Kidney (tissue), 14 donors: Measurements from ENCODE around the gene QKI. TPM values are rescaled to one million over a fixed set of nuclear protein-coding genes. Genes with fewer than 3 reads are reported as not detected.

Experiments used
- DNase-seq, 5 donors: peaks; one replicate each; pipeline ENCODE4 v3.0.0-alpha.2; 2013 to 2020
- FAIRE-seq: peaks from 2 replicates; lab custom pipeline; 2012; peaks lifted over from hg19 to GRCh38; lab: Jason Lieb, UNC
- H3K27ac ChIP-seq, 2 donors: one replicate each; pipeline ENCODE4 v1.7.0; 2013; ENCODE audit warnings: low read depth in 2 of 2, low read length in 2 of 2, inconsistent platforms in 1 of 2
- H3K27me3 ChIP-seq: one replicate; pipeline ENCODE4 v1.7.1; 2013; ENCODE audit warnings: low read length, inconsistent platforms; ENCODE audit not compliant: control insufficient read depth, insufficient read depth
- H3K36me3 ChIP-seq, 3 donors: one replicate each; pipeline versions ENCODE4 v1.7.0 to v1.7.1; 2013; ENCODE audit warnings: low read length in 3 of 3, control low read depth in 1 of 3, inconsistent platforms in 1 of 3; ENCODE audit not compliant: insufficient read depth in 3 of 3, control insufficient read depth in 2 of 3
- H3K4me1 ChIP-seq, 3 donors: one replicate each; pipeline versions ENCODE4 v1.7.0 to v1.7.1; 2013; ENCODE audit warnings: low read length in 3 of 3, inconsistent platforms in 1 of 3, low read depth in 1 of 3; ENCODE audit not compliant: control insufficient read depth in 2 of 3, insufficient read depth in 2 of 3
- H3K4me3 ChIP-seq, 3 donors: one replicate each; pipeline versions ENCODE4 v1.7.0 to v1.8.1; 2013; ENCODE audit warnings: low read length in 3 of 3, control low read depth in 1 of 3, inconsistent platforms in 1 of 3
- H3K9ac ChIP-seq, 3 donors: one replicate each; pipeline versions ENCODE4 v1.7.0 to v1.7.1; 2013; ENCODE audit warnings: low read length in 3 of 3, control low read depth in 1 of 3, inconsistent platforms in 1 of 3
- H3K9me3 ChIP-seq, 3 donors: one replicate each; pipeline versions ENCODE4 v1.7.0 to v1.7.1; 2013; ENCODE audit warnings: low read length in 3 of 3, control low read depth in 1 of 3, inconsistent platforms in 1 of 3; ENCODE audit not compliant: control insufficient read depth in 2 of 3, insufficient read depth in 1 of 3
- CTCF ChIP-seq: IDR thresholded peaks from 3 replicates; pipeline ENCODE4 v1.5.1; 2012; ENCODE audit warnings: mild to moderate bottlenecking, moderate library complexity, borderline replicate concordance; ENCODE audit not compliant: insufficient read depth; ENCODE audit errors: extremely low read depth
- intact Hi-C: fragments of 100-400 bp; cut with DNase I; formaldehyde crosslinking; loops from one replicate; pipeline ENCODE4 v1.11.1; 2022
- polyA plus RNA-seq: library from polyadenylated mRNA; stranded (reverse); fragments of 350-450 nt; fragmentation: Illumina TruSeq; extraction: RNeasy Lipid Tissue Mini Kit (QIAGEN cat#74804); gene quantifications from one replicate; pipeline ENCODE4 v1.2.3, GENCODE V29; 2014; ENCODE audit warnings: low read depth, low replicate concordance; ENCODE audit not compliant: insufficient read depth
- total RNA-seq: library from RNA; stranded (reverse); fragmentation: NEBNext Ultra II Directional; extraction: Animal tissue kit (Norgen Biotek cat#: 25700); gene quantifications from one replicate; pipeline ENCODE4 v1.2.1, GENCODE V29; 2021
- donor health status: control.
- donor health status: control.
- donor health status: control.
- donor health status: control.
- donor health status: control.
- donor health status: DM: yes; HTN: yes; CAD: no.
- donor health status: Normal renal cell carcinoma (clear cell type).

Gene QKI
- total and polyA plus RNA-seq, 2 donors from 2014 or later = 17.6 to 121 TPM

GRCh38 chr6:163592872-163593271 lies 178.4 kb downstream of the QKI start:
- no peaks in the 10 kb centered on the region for H3K4me1 ChIP-seq
- no peak overlapping the region for H3K9ac ChIP-seq
- no peak for TF ChIP-seq CTCF
- H3K27me3 ChIP-seq = no peaks in the 10 kb centered on the region
- FAIRE-seq = no peak
- intact Hi-C loops = no loop called here
- H3K36me3 ChIP-seq = no peaks in the 10 kb centered on the region
- no peak overlapping the region for H3K27ac ChIP-seq
- no peak overlapping the region for H3K4me3 ChIP-seq
- no peak for DNase-seq
- H3K9me3 ChIP-seq = peaks cover 0 to 10% (median 2%) of the 10 kb centered on the region in 3 donors

DNA sequence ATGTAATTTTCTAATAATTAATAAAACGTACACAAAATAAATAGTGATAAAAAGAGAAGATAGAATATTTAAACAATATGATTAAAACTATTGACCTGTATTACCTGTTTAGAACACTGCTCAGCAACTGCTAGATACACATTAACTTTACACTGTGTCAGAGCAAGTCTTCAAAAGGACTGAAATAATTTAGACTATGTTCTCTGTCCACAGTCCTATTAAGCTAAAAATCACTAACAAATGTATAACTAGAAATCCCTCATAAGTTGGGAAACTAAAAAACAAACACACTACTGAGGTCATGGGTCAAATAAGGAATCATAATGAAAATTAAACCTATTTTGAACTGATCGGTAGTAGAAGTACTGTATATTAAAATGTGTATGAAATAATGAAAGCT lies 181.7 kb downstream of the QKI start:
- intact Hi-C loops = no loop called here
- Histone ChIP-seq H3K27ac (peak overlapping the region in 1 of 2 donors; percentile 60), H3K9me3 (peaks cover 0 to 10% (median 2%) of the 10 kb centered on the region in 3 donors), H3K4me3 (no peak overlapping the region), H3K9ac (no peak overlapping the region), H3K27me3 (no peaks in the 10 kb centered on the region), H3K4me1 (peaks cover 0 to 6% (median 0%) of the 10 kb centered on the region in 3 donors), H3K36me3 (no peaks in the 10 kb centered on the region)
- FAIRE-seq (peak; percentile 75), DNase-seq (no peak)
- TF ChIP-seq CTCF = no peak

GRCh38 chr6:163599136-163599535 lies 184.6 kb downstream of the QKI start:
- H3K4me3 ChIP-seq = no peak overlapping the region
- intact Hi-C loops = no loop called here
- no peaks in the 10 kb centered on the region for H3K27me3 ChIP-seq
- no peaks in the 10 kb centered on the region for H3K9me3 ChIP-seq
- H3K27ac ChIP-seq = peak overlapping the region in 1 of 2 donors; percentile 8
- H3K4me1 ChIP-seq = peaks cover 0 to 6% (median 0%) of the 10 kb centered on the region in 3 donors
- H3K9ac ChIP-seq = no peak overlapping the region
- DNase-seq (no peak), FAIRE-seq (no peak)
- no peaks in the 10 kb centered on the region for H3K36me3 ChIP-seq
- TF ChIP-seq CTCF = no peak

DNA sequence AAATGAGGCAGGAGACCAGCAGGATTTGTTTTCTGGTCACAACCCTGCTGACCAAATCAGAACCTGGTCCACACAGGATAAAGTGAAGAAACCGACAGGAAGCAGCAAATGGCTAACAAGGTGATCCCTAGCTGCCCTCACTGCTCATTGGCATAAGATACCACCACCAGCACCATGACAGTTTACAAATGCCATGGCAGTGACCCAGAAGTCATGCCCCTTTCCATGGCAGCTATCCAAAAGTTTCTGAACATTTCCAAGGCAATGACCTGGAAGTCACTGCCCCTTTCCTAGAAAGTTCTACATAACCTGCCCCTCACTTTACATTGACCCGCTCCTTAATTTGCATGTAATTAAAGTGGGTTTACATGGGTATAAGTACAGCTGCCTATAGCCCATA lies 185.2 kb downstream of the QKI start:
- Histone ChIP-seq H3K4me1 (peaks cover 0 to 6% (median 0%) of the 10 kb centered on the region in 3 donors), H3K9me3 (no peaks in the 10 kb centered on the region), H3K27ac (peak overlapping the region in 1 of 2 donors; percentile 8), H3K27me3 (no peaks in the 10 kb centered on the region), H3K9ac (no peak overlapping the region), H3K4me3 (no peak overlapping the region), H3K36me3 (no peaks in the 10 kb centered on the region)
- DNase-seq (no peak), FAIRE-seq (no peak)
- TF ChIP-seq CTCF = no peak
- intact Hi-C loops = no loop called here
